Stimulated activated CD4-positive, alpha-beta T cell treated with anti-CD3 and anti-CD28 coated beads, Interleukin-12 subunit alpha, Interleukin-12 subunit beta, amount 100 ng/mL, for 4 hours (primary cell): ENCODE data around the gene KRT28.
"Not testable (repeated sequence)": the region's sequence is repeated elsewhere in the genome, so short reads cannot be mapped to it uniquely, and the experiment has no call there.

Experiments
- DNase-seq: peaks from one replicate; pipeline ENCODE4 v3.0.0-alpha.2; 2020

The KRT28 gene

DNA sequence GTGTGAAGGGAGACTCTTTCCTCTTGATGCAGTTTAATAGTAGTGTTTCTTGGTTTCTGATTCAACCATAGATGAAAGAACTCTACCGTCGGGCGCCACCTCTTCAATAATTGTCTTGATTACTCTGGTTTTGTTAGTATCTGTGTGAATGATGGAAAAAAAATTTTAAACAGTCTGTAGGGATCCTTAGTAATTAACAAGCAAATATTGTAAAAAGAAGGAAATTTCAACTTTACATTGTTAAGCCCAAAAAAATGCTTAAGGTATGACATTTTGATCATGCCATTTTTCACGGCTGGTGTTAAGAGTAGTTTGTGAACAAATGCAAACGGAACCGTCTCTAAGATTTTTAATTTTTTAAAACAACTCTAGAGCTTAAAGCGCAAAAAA is 18.6 kb upstream of the KRT28 start:
- no peak for DNase-seq

DNA sequence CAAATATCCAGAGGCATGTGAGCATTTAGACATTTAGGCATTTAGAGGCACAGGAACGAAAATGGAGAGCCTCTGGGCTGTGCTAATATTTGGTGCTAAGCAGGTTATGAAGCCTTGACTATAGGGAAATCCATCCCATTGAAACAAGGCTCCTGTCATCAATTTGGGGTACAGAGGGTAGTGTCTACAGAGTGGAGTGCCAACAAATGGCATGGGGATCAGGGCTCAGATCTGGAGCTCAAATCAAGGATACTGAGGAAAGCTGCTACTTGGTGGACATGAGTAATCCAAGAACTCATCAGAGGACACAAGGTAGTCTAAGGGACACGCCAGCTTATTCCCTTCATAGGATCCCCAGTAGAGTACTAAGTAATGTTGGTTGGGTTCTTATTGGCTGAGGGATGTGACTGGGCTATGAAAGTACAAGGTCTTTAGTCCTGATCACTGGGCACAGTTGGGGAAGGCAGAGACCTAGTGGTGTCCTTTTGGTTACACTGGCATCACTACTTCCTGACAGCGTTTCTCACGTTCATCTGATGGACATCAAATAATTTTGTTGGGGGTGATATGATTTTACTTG is 17.4 kb upstream of the KRT28 start:
- no peak for DNase-seq

DNA sequence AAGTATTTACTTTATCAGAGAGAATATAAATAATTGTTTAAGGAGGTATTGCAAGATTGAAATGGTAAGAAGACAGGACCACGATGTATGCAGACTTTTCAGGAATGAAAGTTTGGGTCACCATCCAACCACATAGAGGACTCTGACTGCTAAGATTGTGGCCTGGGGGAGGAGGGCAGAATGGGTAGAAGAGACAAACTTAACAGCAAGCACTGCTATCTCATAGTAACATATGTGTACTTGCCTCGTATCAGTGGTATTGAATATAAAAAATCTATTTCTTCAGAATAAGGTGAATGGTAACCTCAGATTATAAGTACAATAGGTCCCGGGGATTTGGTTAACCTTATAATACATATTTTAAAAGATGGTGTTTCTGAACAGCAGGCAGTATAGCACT is 16.8 kb upstream of the KRT28 start:
- DNase-seq: no peak

DNA sequence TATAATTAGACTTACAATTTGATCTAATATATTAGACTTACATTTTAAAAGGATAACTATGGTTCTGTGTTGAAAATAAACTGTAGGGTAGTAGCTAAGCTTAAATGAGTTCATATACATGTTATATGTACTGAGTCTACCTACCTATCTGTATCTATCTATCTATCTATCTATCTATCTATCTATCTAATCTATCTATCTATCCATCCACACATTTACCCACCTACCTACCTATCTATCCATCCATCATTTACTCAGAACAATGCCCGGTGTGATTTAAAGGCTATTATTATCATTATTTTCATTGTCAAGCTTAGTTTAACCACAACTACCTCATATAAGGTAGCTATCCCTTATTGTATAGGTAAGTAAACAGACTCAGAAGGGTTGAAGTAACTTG is 15.6 kb upstream of the KRT28 start:
- DNase-seq: no peak

DNA sequence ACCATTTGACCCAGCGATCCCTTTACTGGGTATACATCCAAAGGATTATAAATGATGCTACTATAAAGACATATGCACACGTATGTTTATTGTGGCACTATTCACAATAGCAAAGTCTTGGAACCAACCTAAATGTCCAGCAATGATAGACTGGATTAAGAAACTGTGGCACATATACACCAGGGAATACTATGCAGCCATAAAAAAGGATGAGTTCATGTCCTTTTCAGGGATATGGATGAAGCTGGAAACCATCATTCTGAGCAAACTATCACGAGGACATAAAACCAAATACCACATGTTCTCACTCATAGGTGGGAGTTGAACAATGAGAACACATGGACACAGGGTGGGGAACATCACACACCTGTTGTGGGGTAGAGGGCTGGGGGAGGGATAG is 14.9 kb upstream of the KRT28 start:
- DNase-seq: not testable (repeated sequence)

DNA sequence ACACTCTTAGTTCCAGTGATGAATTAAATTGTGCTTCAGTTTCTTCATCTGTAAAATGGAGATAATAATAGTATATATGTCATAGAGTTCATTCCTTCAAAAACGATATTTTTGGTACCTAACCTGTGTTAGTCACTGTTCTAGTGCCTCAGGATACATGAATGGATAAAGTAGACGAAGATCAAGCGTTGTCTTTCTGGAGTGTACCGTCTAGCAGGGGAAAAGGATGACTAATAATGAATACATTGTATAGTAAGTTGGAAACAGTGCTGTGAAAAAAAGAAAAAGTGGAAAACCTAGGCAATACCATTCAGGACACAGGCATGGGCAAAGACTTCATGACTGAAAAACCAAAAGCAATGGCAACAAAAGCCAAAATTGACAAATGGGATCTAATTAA is 14.0 kb upstream of the KRT28 start:
- no peak for DNase-seq

DNA sequence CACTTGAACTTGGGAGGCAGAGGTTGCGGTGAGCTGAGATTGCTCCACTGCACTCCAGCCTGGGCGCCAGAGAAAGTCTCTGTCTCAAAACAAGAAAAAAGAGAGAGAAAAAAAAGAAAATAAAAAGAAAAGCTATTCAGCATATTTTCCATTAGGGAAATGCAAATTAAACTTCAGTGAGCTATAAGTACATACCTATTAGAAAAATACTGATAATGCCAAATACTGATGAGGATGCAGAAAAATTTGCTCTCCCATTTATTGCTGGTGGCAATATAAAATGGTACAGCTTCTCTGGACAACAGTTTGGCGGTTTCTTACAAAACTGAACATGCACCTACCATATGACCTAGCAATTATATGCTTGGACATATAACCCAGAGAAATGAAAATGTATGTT is 12.9 kb upstream of the KRT28 start:
- DNase-seq: no peak

DNA sequence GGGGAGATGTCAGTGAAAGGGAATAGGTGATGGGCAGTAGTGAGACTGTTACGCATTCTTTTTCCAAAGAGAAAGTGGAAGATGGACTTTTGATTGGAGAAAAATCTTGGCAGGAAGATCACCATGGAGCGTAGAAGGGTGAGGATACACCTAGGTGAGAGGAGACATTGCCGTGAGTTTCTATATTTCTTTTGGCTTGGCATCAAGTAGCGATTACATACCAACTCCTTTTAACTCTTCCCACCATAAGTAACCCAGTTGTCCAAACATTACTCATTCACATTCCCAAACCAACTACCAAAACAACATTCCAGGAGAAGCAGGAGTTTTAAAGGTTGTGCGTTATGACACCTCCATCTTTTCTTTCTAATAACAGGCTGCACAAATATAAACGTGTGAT is 10.7 kb upstream of the KRT28 start:
- no peak for DNase-seq

DNA sequence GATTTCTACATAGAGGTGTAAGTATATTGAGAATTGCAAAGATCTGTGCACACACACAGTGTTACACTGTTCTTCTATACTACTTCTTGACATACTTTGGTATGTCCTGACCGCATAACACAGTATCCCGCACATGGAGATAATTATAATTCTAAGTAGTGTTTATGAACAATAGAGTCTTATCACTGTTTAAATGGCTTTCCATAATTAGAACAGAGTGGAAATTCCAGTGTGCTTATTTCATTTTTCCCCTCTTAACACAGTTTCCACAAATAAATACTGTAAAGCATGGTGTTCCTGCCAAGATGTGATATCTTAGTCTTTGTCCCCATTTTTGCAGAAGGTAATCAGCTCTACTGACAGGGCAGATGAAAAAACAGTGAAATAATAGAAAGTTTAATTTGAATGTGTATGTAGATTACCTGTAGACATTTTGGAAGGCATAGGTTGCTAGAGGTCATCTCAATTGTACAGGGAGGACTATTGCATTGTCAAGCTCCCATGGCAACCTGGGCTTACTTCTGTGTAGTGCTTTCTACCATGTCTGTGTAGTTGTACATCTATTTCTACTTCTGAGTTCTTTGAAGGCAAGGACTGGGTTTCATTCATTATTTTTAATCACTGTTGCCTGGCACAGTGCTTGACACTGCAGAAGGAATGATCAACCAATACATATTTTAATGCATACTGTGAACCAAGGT is 10.1 kb upstream of the KRT28 start:
- DNase-seq: no peak

DNA sequence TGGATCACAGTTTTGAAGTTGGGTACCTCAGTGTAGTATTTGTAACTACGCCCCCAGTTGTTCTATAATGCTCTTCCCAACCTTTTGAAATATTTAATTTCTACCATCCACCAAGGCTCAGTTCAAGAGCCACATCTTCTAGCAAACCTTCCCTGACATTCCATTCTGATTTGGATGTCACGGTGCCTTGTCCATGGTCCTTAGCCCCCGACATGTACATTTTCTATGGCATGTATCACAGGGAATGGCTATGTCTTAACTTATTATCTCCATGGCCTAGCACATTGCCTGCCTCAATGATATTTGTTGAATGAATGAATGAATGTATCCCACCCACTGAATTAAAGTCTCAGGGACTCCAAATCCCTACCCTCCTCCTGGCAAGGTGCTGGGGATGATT is 6.4 kb upstream of the KRT28 start:
- DNase-seq: no peak

DNA sequence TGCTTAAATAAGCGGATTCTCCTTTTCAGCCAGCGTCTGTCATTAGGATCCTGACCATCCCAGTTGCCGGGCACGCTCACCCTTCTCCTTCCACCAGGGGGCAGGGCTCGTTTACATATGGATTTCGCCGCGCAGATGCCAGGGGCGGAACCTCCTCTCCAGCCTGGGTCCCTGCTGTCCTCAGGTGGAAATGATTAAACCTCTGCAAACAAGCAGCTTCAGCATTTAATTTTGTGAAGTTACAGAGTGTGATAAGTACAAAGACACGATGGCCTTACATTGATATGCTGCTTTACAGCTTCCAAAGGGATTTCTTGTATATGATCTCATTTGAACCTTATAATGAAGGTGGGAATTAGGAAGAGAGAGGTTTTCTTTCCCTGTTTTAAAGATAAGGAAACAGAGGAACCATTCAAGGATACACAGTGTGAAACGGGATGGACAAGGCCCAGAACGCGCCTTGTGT is 3.9 kb upstream of the KRT28 start:
- DNase-seq: peak; percentile 70

DNA sequence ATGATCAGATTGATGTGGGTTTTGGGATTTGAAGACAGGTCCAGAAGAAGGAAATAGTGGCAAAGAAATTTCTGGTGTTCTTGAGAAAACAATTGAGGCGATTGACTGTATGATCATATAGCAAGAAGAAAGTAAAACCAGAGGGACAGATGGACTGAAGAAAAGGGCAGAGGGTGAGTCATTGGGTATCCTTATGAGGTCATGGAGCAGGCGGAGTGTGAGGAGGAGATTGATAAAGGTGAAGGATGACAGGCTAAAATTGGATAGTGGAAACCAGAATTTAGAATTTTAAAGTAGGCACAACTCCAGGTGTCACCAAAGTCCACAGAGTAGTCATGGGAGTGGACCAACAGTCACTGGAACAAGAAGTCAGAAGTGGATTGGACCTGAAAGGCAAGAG is 1.4 kb upstream of the KRT28 start:
- DNase-seq: no peak

DNA sequence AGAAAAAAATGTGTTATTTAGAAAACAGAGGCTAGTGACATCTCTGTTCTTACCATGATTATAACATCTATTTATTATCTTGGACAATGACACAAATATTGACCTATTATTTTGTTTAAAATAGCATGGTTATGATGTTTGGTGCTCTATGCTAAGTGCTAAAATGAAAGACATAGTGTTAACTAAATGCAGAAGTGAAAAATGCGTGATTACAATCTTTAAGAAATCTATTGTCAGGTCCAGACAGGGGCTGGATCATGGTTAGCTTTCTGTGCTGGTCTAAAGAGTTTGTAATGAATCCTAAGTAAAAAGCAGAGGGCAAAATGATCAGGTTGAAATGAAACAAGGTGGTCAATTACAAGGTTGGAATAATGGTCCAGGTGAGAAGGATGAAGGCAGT is 622 bp upstream of the KRT28 start:
- no peak for DNase-seq

DNA sequence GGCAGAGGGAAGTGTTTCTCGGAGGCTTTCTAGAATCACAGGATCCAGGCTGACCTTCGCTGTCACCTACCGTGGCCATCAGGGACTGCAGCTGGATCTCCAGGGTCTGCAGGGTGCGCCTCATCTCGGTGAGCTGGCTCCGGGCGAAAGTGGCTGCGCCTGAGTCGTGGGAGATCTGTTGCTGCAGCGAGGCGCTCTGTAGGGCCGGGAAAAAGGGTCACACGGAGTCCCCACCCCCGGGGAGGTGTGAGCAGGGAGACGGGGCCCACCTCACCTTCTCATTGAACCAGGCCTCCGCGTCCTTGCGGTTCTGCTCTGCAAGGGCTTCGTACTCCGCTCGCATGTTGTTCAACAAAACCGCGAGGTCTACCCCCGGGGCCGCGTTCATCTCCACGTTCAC is 2.9 kb downstream of the KRT28 start:
- DNase-seq: no peak

DNA sequence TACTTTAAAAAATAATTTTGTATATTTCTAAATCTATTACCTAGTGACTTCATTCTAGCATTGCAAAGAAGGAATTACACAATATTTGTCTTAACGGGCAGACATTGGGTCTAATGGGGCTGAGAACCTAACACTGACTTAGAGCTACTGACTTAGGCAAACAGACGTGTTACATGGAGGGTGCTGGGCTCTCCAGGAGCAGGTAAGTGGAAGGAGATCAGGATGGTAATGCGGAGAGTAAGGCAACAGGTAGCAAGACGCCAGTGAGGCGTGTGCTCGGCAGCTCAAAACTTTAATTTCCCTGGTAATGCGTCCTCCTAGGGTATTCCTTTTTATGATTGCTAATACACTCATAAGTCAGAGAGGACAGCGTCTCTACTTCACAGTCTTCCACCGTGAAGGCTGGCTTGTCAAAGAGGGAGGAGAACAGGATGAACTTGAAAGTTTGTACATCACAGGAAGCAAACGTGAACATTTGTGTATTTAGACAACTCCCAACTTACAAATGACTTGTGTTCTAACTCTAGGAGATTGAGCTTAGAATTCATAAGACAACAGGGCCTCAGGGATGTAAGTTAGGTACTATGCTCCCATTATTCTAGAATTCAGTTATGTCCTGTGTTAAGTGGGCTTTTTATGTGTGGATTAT is 4.6 kb downstream of the KRT28 start:
- DNase-seq: no peak

DNA sequence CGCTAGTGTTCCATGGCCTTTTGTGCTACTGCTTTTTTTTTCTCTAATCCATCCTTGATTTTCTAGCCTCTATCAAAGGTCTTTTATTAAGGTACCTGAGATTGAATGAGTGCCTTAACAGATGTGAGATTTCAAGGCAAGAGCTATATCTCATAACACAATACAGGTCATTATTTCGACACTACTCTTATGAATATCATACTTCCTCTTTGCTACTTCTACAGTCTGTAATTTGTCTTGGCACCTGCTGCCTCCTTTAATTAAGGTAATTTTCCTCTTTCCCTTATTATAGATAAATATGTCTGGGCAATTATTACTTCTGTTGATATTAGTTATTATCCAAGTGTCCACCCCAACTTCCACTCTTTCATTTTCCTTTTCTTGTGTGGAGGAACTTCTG is 5.3 kb downstream of the KRT28 start:
- DNase-seq: no peak

DNA sequence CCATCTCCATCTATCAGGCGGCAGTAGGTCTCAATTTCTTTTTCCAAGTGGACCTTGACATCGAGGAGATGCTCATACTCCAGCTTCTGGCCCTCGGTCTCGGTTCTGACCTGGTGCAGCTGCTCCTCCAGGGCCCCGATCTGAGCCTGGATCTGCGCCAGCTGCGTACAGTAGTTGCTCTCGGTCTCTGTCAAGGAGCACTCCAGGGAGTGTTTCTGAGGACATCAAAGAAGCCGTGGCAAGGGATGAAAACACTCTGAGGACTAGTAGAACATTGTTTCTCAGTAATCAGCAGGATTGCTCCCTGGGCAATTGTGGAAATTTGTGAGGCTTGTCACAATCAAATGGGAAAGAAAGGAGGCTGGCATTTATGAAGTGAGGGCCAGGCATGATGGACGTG is 5.9 kb downstream of the KRT28 start:
- no peak for DNase-seq

DNA sequence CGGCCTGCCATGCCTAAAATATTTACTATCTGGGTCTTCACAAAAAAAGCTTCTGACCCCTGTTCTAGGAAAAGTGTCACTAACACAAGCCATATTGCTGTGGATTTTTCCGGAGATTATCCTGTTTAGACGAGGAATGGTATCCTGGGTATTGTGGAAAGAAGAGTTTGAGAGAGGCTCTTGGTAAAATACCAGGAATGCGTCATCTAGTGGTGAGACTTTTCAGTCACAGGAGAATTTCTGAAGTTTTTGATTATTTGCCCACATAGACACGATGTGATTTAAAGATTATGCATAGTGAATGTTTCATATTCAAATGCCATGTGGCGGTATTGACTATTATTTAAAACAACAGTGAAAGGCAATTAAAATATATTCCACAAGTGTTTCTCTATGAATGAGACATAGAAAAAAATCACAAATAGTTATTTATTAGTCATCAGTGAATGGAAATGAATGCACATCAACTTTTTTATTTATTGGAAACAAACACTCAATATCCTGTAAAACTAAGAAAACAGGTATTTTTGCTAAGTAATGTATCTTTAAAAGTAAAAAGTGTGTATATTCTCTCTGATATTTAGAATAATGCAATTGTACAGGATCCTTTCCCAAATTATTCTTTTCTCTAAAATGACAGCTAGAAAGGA is 7.8 kb downstream of the KRT28 start:
- no peak for DNase-seq

DNA sequence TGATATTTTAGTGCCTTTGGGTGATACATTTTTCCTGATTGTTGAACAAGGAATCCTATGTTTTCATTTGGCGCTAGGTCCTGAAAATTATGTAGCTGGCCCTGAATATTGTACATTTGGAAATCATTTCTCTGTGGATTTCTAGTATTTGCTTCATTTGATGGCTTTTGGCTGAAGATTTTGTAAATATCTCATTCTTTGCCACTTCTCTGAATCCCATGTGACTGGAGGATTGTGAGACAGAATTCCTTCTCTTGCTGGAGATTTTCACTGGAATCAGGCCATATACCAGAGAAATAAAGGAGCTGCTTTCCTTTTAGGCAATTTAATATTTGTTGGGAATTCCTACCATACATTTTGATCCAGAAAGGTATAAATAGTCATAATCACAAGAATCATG is 8.6 kb downstream of the KRT28 start:
- no peak for DNase-seq

DNA sequence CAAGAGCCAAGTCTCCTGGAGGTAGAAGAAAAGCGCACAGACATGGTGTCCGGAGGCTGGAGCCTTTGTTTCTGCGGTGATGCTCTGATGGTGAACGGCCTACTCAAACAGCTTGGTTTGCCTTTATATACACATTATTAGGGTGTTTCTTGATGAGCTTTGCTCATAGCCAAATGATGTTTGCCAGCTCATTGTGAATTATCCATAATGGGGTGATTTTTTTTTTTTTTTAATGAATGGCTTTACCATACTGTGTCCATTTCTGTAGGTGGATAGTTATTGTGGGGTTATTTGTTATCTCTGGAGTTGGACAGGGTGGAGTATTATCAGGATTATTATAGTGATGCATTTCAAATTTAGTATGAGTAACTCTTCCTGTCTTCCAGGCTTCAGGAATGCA is 17.3 kb downstream of the KRT28 start, which contains the start of gene KRT27:
KRT27 (minus strand) TSS at position 101 of the 400 bp plus-strand sequence; CDS start at position 44, 57 bp downstream.
- no peak for DNase-seq

DNA sequence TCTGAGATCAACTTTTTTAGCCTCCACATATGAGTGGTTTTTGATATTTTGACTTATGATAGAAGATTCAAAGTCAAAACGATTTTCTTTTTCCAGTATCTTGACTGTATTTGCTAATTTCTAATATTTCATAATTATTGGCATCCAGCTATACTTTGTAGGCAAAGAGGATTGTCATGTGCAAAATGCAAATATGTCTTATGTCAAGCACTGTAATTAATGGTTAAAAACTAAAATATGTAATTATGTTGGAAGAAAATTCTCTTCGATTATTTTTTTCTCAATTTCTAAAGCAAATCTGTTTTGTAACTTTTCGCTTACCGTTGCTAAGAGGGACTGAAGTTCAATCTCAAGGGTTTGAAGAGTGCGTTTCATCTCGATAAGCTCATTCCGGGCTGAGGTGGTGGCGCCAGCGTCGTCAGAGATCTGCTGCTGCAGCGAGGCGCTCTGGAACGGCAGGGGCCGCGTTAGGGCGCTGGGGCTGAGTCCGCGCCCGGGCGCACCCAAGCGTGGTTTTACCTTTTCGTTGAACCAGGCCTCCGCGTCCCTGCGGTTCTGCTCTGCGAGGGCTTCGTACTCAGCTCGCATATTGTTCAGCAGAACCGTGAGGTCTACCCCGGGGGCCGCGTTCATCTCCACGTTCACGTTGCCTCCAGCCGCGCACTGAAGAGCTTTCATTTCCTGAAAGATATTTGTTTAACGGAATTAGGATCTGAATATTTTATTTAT is 20.4 kb downstream of the KRT28 start:
- DNase-seq: peak; percentile 6

DNA sequence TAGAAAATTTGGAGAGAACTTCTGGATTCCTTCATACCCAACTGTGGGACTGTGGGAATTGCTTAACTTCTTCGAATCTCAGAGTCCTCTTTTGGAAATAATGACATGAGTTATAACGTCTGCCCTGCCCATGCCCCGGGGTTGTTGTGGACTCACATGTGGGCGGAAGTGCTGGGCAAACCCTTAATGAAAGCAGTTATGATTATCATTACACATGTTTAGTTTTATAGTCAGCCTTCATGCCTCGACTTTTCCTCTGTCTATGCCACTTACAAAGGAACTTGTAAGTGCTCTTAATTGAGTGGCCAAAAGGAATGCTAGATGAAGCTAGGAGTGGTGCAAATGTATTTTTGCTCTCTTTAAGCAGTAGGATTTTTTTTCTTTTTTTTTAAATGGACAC is 21.3 kb downstream of the KRT28 start:
- DNase-seq: no peak

DNA sequence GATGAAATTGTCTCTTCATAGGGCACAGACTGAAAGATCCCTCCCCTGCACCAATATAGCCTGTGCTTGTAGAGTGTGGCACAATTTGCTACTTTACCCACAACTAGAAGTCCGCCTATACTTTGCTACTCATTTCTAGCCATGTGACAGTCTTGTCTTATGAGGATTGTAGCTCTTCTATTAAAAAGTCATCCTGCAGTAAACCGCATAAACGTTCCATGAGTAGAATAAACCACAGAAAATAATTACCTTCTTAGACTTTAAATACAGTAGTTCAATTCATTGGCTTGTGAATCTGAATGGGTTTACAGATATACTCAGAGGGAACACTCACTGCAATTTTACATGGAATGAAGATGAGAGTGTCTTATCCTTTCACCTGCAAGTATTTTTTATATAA is 21.8 kb downstream of the KRT28 start:
- DNase-seq: no peak
